HG03135 (cell line): ENCODE data around the gene UGT8.

Source experiments
- ATAC-seq: cut with Tn5 transposase; IDR thresholded peaks from one replicate; pipeline ENCODE4 v1.9.1; 2021; ENCODE audit warnings: mild to moderate bottlenecking, moderate library complexity; ENCODE audit not compliant: unreplicated experiment

UGT8 gene

DNA sequence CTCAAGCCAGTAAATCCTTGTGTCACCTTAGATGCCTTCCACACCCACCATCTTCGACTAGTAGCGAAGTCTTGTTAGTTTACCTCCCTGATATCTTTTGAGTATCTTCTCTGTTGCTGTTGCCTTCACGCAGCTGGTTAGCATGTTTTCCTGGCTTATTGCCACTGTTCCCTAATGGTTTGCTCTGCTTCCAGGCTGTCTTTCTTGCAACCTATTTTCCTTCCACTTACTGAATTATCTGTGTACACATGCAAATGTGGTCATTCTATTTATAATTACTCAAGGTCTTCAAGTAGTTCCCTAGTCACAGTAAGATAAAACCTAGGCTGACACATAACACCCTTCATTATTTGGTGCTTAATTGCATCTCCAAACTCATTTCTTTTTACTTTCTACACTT is 89.5 kb downstream of the UGT8 start:
- no peak for ATAC-seq

DNA sequence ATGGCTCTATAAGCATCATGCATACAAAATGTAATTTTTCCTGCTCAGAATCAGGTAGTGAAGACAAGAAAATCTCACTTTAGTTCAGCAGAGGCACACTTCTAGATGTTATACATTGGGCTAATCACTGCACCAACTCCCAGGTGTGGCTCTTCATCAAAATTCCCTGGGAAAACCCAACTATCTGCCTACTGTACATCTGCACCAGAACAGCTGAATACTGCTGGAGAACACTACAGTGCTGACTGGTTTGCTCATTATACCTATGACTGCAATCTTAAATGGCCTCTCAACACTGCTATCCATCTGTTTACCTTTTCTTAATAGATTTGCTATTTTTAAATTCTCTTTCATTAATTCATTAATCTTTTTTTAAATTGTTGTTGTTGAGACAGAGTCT is 92.0 kb downstream of the UGT8 start:
- ATAC-seq, result no peak

DNA sequence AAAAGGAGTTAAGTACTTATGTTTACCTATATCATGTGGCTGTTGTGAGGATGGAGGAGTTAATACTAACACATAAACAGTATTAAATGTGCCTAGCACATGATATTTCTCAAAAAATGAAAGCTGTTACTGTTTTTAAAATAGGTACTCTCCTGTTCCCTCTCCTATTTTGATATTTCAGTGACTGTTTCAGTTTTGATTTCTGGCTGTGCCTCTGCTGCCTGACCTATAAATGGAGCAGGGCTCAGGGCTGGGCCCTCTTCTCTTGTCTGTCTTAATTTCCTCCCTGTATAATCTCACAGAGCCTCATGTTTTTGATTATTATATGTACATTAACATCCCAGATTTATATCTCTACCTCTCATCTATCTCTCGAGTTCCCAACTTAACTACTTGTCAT is 93.3 kb downstream of the UGT8 start:
- ATAC-seq, result peak; percentile 85

DNA sequence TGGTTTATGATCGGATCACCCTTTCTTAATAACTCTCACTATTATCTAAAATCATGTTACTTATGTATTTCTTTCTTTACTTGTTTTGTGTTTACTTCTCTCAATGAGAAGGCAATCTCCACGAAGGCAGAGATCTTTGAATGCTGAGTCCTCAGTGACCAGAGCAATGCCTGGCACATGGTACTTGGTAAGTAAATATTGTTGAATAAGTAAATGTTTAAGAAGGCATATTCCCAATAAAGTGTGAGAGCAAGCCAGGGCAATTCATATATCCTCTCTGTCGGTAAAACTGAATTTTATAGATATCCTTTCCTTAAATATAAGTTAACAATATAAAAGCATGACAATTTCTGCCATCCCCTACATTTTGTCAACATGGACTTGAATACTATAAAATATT is 94.4 kb downstream of the UGT8 start:
- no peak for ATAC-seq

DNA sequence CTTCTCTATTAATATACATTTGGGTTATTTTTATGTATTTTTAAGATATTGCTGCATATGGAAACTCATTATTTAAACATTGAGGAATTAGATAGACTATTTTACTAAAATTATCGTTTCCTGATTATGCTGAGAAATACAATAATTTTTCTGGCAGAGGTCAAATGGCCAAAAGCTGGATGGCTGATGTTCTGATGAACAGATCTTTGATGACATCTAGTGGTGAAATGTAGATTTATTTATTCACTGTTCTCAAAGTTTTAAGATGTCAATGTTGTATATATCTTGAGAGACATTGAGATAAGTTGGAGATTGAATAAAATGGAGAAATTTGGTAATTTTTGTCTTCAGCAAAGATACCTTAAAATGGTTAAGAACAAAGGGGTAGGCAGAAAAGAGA is 96.2 kb downstream of the UGT8 start:
- ATAC-seq, result peak; percentile 55

DNA sequence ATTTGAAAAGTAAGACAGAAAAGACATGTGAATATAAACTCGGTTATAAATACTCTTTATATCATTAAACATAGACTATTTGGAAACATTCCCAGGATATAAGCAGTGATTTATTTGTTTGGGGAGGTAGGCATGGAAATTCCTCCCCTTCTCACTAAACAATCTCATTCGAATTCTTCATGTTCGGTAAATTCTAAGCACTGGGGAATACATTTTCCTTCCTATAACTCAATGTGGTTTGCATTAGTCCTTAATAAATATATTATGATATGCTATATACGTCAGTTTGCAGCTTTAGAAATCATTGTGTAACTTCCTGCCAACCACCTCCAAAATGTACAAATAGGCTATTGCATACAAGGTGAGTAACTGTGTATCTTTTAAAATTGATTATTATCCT is 99.6 kb downstream of the UGT8 start:
- no peak for ATAC-seq

DNA sequence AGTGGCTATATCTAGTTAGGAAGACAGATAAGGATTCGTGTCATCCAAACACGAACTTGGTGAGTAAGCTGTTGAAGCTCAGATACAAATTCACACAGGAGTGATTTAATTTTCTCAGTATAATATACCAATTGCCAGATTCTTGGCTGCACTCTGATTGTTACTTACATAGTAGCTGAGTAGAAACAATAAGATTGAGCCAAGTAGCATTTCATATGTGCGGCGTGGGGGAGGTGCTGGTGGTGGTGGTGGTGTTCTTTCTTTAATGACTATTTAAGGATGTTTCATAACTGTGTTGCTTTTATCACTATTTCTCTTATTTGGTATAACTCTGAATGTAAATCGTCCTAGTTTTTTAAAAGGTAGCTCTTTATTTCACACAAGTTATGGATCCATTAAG is 102.9 kb downstream of the UGT8 start:
- ATAC-seq, result no peak

DNA sequence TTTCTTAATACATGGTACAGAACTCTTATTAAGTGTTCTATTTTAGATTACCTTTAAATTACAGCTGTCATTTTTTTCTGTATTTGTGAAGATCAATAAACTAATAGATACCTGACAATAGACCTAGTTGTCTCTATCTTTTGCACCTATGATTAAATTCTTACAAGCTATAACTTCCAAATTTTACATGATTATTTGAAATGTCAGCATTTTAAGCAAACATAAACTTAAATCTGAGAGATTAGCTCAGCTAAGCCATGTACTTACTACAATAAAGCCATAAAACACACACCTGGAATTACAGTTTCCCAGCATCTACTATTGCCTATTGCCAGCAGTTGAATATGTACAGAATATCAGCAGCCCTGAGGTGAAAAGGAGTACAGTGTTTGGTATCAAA is 118.8 kb downstream of the UGT8 start:
- ATAC-seq, result no peak

DNA sequence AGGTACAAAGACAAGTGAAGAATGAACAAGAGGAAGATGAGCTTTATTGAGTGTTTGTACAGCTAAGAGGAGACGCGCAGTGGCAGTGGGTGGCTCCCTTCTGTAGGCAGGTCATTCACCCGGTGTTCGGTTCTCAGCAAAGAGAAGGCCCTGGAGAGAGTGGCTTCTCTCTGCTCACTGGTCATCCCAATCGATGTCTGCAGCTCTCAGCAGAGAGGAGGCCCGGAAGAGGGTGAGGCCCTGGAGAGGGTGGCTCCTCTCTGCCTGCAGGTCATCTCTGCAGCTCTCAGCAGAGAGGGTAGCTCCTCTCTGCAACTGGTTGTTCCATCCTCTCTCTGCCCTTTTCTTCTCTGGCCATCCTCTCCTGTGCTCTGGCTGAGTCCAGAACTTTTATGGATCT is 126.5 kb downstream of the UGT8 start:
- ATAC-seq, result no peak

DNA sequence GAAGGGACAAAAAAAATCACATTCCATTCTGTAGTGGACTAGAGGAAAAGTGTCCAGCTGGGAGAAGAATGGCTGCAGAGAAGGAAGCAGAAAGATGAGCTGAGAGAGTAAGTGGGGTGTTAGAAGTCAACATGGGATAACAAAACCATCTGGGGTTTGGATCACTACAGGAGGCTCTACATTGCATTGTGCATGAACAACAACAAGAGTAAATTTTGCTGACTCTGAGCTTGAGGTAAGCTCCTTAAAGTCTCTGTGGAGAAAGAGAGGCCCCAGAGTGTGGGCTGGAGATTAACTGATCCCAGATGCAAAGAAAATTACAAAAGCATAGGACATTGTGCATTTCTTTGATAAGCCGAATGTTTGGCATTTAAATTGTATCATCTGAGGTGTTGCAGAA is 128.9 kb downstream of the UGT8 start:
- no peak for ATAC-seq
